HEK293T (cell line): ENCODE results near the gene KBTBD4.

ENCODE experiments used
- BHLHE40 ChIP-seq: fragments of 450-650 bp; IDR thresholded peaks from 2 replicates; pipeline ENCODE4 v1.6.1; 2016; ENCODE audit warnings: mild to moderate bottlenecking, moderate library complexity, borderline replicate concordance
- CTBP1 ChIP-seq: fragments of 450-650 bp; IDR thresholded peaks from 2 replicates; pipeline ENCODE4 v1.6.1; 2016; ENCODE audit warnings: borderline replicate concordance
- FOXA1 ChIP-seq: fragments of 450-650 bp; IDR thresholded peaks from 2 replicates; pipeline ENCODE4 v1.6.1; 2016; ENCODE audit warnings: mild to moderate bottlenecking
- FOXK2 ChIP-seq: fragments of 450-650 bp; IDR thresholded peaks from 2 replicates; pipeline ENCODE4 v1.6.1; 2016; ENCODE audit warnings: mild to moderate bottlenecking
- HDGF ChIP-seq: fragments of 450-650 bp; IDR thresholded peaks from 2 replicates; pipeline ENCODE4 v1.6.1; 2017; ENCODE audit warnings: antibody characterized with exemption, borderline replicate concordance
- L3MBTL2 ChIP-seq: fragments of 450-650 bp; conservative IDR thresholded peaks from 2 replicates; pipeline ENCODE4 v1.6.1; 2016; ENCODE audit warnings: mild to moderate bottlenecking
- NFRKB ChIP-seq: fragments of 450-650 bp; IDR thresholded peaks from 2 replicates; pipeline ENCODE4 v1.6.1; 2016; ENCODE audit warnings: mild to moderate bottlenecking, moderate library complexity
- SUZ12 ChIP-seq: fragments of 450-650 bp; IDR thresholded peaks from 2 replicates; pipeline ENCODE4 v1.6.1; 2016; ENCODE audit warnings: mild to moderate bottlenecking
- TARDBP ChIP-seq: fragments of 450-650 bp; IDR thresholded peaks from 2 replicates; pipeline ENCODE4 v1.6.1; 2016

- TF ChIP-seq CTBP1 (no peak), SUZ12 (no peak), FOXK2 (no peak), HDGF (no peak), TARDBP (no peak), BHLHE40 (no peak), L3MBTL2 (no peak), NFRKB (no peak), FOXA1 (no peak)
These were observed 54.4 kb downstream of the KBTBD4 start for GRCh38 chr11:47524291-47524874.
